Measurements from ENCODE around the gene CXCL16.
A peak's percentile ranks its signal among the peaks of the same experiment; 100 is the strongest.
"Not testable (repeated sequence)": the region's sequence is repeated elsewhere in the genome, so short reads cannot be mapped to it uniquely, and the experiment has no call there.

The CXCL16 gene

DNA sequence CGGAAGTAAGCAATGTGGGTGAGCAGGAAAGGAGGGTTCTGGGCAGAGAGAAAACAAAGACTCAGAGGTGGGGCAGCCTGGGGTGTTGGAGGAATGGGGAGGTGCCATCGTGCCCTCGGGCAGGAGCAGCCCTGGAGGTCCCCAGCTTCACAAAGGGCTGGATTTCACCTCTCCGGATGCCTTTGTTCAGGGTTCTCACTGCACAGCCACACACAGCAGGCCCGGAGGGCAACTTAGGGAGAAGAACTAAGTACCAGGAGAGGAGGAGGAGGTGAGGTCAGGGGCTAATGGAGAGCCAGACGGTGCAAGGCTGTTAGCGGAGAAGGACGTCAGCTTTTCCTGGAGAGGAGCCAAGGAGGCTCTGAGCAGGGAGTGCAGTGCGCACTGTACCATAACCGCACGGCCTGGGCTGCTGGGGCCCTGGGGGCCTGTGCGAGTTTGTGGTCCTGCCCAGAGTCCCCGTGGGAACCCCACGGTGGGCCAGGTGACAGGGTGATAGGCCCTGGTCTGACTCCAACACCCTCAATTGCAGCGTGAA, 20.0 kb downstream of the CXCL16 start:
- no peak for DNase-seq

GRCh38 chr17:4719146-4719545, 20.6 kb downstream of the CXCL16 start:
- no peak for DNase-seq

- DNase-seq = no peak
These were observed 21.5 kb downstream of the CXCL16 start for GRCh38 chr17:4718276-4718675.

GRCh38 chr17:4717791-4718190, 21.9 kb downstream of the CXCL16 start:
- no peak for DNase-seq

- no peak for DNase-seq
These were observed 23.6 kb downstream of the CXCL16 start for GRCh38 chr17:4716081-4716480.

- DNase-seq = no peak
These were observed 24.5 kb downstream of the CXCL16 start for GRCh38 chr17:4715063-4715744.

- not testable (repeated sequence) for DNase-seq
These were observed 25.2 kb downstream of the CXCL16 start for GRCh38 chr17:4714340-4715062.

GRCh38 chr17:4712526-4712925, 27.2 kb downstream of the CXCL16 start:
- no peak for DNase-seq

- no peak for DNase-seq
These were observed 28.0 kb downstream of the CXCL16 start for GRCh38 chr17:4711661-4712181.

- DNase-seq = peak; percentile 50
These were observed 28.8 kb downstream of the CXCL16 start for GRCh38 chr17:4710693-4711634.

DNA sequence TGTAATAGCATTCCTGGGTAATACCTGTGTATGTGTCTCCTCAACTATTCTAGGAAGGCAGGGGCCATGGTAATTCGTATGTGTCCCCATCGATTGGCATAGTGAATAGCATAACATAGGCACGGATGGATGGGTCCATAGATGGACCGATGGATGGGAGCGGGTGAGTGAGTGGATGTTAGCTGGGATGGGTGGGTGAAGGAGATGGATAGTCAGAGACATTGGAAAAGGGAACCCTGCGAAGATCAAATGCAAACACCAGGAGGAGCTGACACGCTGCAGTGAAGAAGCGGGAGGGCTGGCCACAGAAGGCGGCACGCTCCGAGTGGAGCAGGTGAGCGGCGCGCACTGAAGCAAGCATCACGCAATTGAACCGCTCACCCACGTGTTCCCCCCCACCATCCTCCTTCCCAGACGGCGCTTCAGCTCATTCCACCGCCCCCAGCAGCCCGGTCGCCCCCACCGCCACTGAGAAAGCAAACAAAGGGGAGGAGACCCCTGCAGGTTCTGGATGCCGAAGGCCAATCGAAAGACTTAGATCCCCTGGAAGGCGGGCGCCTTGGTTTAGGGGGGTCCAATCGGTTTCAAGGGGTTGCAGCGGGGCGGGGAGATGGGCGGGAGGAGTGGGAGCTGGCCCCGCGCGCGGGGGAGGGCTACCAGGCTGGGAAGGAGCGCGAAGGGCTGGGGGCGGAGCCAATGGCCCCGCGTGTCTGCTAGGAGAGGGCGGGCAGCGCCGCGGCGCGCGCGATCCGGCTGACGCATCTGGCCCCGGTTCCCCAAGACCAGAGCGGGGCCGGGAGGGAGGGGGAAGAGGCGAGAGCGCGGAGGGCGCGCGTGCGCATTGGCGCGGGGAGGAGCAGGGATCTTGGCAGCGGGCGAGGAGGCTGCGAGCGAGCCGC, 29.7 kb downstream of the CXCL16 start, which contains the start of gene ARRB2:
ARRB2 (plus strand) TSS at position 839 of the 899 bp plus-strand sequence. CDS start 90 bp downstream, outside the sequence.
- DNase-seq = peak; percentile 99

- no peak for DNase-seq
These were observed 31.3 kb downstream of the CXCL16 start for GRCh38 chr17:4708436-4708835.

GRCh38 chr17:4706121-4706520, 33.6 kb downstream of the CXCL16 start:
- no peak for DNase-seq

DNA sequence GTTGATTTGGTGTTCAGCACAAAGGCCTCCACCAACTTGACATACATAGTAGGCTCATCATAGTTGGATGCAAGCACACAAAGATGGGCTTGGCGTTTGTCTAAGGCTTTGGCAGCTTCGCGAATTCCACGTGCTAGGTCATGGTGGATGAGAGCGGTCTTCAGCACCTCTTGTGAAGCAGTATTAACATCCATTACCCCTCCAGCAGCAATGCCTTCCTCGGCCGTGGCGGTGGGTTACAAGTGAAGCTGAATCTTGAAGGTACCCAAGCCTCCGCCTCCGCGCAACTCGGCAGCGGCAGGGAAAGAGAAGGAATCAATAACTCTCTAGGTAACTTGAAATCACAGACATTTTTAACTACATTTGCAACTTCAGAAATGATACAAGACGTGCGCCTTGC, 34.7 kb downstream of the CXCL16 start:
- DNase-seq = no peak

DNA sequence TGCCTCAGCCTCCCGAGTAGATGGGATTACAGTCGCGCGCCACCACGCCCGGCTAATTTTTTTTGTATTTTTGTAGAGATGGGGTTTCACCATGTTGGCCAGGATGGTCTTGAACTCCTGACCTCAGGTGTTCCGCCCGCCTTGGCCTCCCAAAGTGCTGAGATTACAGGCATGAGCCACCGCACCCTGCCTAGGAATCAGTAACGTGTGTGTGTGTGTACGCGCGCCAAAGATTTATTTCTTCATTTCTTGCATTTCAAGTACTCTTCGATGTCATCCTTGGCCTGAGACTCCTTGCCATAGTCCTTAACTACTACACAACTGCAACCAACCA, 35.2 kb downstream of the CXCL16 start:
- DNase-seq = not testable (repeated sequence)

- DNase-seq = no peak
These were observed 36.4 kb downstream of the CXCL16 start for GRCh38 chr17:4703330-4703691.

DNA sequence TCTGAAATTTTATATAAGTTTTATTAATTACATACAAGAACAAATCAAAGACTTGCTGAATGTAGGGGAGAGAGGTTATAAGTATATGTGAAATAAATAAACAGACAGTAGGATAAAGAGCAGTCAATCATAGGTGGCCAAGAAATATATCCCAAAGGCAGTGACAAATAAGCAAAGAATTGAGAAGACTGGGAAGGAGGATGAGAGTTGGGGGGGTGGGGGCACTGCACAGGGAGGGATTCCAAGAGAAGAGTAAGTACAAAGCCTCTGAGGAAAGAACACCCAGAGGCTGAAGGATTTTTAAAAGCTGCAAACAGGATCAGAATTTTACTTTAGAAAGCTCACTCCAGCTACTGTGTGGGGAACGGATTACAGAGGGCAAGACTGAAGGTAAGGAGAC, 38.6 kb downstream of the CXCL16 start:
- no peak for DNase-seq

GRCh38 chr17:4699401-4700056, 40.2 kb downstream of the CXCL16 start:
- not testable (repeated sequence) for DNase-seq

DNA sequence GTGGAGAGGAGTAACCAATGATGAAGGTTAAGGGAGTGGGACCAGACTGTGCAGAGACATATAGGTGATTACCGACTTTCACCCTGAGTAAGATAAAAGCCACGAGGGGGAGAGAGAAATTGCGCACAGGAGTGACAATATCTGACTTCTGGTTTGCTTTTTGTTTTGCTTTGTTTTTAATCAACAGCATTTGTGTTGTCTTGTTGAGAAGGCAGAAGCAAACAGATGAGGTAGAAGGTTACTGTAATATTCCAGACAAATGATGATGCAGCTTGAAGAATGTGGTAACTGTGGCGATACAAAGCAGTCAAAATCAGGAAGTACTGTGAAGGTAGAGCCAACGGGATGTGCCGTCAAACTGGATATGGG, 43.3 kb downstream of the CXCL16 start:
- no peak for DNase-seq

- DNase-seq = no peak
These were observed 46.3 kb downstream of the CXCL16 start for GRCh38 chr17:4693416-4693815.

- no peak for DNase-seq
These were observed 48.0 kb downstream of the CXCL16 start for GRCh38 chr17:4691686-4692085.
